HG03025 (cell line): ENCODE results near the gene UTP4.
A peak's percentile ranks its signal among the peaks of the same experiment; 100 is the strongest.

ENCODE experiments used
- ATAC-seq: cut with Tn5 transposase; IDR thresholded peaks from one replicate; pipeline ENCODE4 v1.9.1; 2021; ENCODE audit warnings: mild to moderate bottlenecking, moderate library complexity; ENCODE audit not compliant: unreplicated experiment, low FRiP score

The UTP4 gene

DNA sequence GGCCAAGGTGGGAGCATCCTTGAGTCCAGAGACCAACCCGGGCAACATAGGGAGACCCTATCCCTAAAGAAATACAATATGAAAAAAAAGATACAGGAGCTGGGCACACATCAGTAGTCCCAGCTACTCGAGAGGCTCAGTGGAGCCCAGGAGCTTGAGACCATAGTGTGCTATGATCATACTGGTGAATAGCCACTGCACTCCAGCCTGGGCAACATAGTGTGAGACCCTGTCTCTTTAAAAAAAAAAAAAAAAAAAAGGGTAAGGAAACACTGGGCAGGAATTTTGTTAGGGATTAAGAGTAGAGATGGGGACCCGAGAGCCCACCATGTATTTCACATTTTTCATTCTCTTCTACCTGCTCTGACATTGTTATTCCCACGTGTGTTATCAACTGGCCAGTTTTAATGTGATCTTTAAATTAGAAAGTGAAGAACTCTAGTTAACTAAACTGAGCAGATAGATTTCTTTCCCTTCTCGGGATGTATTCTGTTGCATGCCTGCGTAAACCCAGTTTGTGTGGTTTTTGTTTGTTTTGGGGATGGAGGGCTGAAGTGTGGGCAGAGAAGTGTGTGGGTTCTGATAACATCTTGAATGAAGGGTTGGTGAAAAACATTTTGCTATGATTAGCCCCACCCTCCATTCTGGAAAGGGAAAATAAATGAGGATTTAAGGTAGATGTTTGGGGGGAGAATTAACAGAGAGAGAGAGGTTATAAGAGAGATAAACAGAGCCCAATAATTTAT is 37.3 kb downstream of the UTP4 start:
- no peak for ATAC-seq

DNA sequence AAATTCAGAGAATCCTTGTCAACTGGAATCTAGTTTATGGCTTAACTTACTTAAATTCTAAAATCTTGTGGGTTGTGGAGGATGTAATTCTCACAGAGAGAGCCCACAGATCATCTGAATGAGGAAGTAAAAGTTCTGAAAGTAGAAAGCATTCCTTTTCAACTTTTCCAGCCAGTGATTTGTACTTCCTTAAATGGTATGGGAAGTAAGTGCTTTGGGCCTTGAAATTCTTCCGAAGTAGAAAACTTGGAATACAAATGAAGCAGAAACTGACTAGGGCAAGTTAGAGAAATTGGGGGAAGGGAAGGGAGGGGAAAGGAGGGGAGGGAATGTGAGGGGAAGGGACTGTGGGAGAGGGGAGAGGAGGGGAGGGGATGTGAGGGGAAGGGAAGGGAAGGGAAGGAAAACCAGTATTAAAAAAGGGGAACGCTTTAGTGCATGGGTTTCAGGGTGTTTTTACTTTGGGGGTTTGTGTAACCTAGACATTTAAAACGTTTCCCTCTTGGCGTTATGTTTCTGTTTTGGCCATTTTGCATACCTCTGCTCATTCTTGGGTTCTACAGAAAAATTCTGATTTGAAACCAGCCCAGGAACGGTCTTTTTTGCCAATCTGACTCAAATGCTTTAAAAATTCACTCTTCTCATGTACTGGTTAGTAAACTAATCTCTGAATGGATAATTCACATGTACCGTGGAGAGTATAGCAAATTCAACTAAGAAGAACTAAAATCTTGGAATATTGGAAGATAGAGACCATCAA is 39.1 kb downstream of the UTP4 start:
- ATAC-seq, result no peak

DNA sequence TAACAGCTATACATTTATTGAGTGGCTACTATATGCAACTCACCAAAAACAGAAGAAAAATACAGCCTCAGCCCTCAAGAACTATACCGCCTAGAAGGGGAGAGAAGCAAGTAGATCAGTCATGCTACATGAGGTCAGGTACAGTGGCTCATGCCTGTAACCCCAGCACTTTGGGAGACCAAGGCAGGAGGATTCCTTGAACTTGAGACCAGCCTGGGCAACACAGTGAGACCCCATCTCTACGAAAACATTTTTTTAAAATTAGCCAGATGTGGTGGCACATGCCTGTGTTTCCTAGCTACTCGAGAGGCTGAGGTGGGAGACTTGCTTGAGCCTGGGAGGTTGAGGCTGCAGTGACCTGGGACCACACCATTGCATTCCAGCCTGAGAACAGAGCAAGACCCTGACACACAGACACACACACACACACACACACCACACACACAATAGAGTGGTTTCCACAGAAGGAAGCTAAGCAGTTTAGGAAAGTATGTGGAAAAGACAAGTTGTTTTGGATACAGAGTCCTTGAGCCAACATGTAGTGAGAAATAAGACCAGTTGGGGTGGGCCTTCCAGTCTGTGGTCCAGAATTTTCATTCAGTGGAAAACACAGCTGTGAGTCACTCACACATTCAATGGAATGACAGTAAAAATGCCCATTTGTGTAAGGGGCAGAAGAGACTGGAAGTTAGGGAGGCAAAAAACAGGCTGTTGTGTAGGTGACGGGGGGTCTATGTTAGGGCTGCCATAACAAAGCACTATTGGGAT is 43.8 kb downstream of the UTP4 start:
- no peak for ATAC-seq

DNA sequence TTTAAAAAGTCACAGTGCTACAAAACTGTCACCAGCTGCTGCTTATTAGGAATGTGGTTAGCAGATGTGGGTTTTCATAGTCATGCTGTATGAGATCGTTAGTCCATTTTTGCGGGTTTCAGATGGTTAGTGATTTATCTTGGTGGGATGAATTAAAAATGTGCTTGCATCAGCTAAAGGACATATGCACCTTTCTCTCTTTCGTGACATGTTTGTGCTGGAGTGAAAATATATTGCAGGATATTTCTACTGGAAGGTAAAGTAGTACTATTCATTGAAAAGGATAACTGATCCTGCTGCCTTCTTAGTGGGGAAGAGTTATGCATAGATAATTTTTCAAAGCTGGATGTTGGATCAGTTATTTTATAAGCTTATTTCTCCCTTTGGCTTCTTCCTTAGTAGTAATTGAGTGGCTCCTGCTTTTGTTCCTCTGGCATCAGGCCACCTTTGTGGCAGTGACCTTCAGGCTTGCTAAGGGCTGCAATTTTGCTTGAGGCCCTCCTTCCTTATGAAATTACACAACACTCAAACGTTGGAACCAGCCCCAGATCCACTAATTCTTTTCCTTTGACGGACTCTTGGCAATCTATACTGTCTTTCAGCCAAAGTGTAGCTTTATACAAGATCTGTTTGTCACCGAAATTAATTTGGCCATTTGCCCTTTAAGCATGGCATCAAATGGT is 47.0 kb downstream of the UTP4 start:
- no peak for ATAC-seq

DNA sequence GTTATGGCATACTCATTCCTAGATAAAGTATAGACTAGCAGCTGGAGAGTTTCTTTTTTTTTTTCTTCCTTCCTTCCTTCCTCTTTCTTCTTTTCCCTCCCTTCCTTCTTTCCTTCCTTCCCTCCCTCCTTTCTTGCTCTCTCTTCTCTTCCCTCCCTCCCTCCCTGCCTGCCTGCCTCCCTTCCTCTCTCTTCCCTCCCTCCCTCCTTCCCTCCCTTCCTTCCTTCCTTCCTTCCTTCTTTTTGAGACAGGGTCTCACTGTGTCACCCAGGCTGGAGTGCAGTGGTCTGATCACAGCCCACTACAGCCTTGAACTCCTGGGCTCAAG is 47.5 kb downstream of the UTP4 start:
- ATAC-seq, result no peak

DNA sequence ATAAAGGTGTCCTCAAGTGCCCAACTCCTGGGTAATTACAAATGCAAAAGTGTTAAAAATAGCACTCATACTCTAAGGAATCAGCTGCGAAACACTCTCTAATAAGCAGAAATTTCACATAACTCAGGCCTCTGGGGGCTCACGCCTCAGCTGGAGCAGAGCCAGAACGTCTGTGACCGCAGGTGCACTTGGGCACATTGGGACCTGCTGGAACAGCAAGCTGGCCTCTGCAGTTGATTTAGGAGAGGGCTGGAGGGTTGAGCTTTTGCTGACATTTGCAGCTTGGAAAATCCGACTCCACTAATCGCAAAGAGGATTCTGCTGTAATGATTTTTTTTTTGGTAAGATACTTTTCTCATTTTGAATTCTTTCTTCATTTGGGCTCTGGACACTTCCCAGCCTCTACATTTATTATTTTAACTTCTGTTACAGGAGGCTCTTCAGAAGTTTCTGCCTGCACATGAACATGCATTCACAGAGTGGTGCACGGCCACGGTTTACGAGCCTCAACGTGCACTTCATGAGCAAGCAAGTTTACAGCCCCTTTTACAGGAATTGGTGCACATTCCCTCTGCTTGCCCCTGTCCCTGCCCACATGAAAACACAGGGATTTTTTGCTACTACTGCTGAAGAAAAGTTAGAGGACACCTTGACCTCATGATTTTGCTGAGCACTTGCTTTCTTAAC is 50.4 kb downstream of the UTP4 start:
- no peak for ATAC-seq

DNA sequence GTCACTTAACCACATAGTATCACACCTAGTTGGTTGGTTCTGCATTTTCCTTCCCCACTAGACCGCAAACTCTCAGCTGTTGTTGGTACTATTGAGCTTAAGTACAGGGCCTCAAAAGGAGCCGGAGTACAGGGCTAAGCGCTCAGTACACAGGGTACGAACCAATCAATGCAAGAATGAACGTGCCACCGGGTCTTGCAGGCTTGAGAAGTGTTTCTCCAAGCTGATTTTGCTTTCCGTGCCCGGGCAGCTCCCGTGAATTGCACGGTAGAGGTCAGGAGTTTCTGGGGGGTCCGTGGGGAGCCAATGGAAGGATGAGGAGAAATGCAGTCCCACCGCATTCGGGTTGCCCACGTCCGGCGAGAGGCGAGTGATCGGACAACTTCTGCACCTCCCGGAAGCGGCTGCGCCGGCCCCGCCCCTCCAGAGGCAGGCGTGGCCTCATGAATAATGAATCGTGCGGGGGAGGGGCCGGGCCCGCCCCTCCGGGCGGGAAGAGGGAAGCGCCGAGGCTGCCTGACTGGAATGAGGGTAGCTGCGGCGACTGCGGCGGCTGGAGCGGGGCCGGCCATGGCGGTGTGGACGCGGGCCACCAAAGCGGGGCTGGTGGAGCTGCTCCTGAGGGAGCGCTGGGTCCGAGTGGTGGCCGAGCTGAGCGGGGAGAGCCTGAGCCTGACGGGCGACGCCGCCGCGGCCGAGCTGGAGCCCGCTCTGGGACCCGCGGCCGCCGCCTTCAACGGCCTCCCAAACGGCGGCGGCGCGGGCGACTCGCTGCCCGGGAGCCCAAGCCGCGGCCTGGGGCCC is 54.4 kb downstream of the UTP4 start, which contains the start of gene SNTB2:
Gene SNTB2 (plus strand): TSS at position 523 of the 804 bp plus-strand sequence. CDS start 3 bp downstream, at position 526.
- ATAC-seq, result peak; percentile 78

DNA sequence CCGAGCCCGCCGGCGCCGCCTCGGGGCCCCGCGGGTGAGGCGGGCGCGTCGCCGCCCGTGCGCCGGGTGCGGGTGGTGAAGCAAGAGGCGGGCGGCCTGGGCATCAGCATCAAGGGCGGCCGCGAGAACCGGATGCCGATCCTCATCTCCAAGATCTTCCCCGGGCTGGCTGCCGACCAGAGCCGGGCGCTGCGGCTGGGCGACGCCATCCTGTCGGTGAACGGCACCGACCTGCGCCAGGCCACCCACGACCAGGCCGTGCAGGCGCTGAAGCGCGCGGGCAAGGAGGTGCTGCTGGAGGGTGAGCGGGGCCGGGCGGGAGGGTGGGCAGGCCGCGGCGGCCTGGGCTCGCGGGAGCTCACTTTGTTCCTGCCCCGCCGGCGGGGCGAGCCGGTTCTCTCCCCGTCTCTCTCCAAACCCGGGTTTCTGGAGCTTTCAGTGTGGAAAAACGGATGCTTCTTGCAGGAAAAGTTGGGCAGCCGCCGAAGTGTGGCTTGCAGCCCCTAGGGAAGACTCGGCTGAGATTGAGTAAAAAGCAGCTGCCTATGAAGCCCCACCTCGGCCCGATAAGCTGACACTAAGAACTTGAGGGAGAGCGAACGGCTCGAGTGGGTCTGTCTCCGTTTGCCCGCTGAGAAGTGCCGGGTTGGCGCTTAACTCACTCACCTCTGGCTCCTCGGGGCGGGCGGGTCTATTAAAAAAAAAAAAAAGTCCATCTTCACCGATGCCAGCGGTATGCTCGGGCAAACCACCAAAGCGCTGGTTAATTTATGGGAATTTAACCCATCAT is 55.2 kb downstream of the UTP4 start:
- peak; percentile 38 for ATAC-seq

DNA sequence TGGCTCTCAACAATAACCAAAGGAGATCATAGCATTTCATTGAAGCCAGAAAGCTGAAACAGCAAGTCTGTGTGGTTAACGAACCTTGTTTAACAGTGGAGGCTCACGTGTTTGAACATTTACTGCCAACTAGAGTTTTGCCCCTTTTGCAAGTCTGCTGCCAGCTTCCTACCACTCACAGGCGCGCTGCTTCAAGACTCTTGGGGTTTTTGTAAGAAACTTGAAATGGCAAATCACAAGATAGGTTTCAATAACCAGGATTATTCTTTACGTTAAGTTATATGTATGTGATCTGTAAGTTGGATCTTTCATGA is 55.7 kb downstream of the UTP4 start:
- no peak for ATAC-seq

DNA sequence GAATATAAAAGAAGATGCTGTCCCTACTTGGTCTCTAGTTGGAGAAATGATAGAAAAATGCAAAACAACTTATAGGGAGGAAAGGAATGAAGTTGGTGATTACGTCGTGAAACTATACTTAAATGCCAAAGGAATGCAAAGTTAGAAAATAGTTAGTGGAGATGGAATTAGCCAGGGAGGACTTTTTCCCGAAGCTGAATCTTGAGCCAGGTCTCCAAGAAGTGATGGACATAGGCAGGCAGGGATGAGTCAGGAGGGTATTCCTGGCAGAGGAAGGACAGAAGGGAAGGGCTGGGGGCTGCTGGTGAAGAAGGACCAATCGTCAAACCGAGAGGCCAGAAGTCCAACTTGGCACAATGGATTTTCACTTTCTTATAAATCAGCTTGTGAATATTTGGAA is 56.3 kb downstream of the UTP4 start:
- ATAC-seq, result no peak

DNA sequence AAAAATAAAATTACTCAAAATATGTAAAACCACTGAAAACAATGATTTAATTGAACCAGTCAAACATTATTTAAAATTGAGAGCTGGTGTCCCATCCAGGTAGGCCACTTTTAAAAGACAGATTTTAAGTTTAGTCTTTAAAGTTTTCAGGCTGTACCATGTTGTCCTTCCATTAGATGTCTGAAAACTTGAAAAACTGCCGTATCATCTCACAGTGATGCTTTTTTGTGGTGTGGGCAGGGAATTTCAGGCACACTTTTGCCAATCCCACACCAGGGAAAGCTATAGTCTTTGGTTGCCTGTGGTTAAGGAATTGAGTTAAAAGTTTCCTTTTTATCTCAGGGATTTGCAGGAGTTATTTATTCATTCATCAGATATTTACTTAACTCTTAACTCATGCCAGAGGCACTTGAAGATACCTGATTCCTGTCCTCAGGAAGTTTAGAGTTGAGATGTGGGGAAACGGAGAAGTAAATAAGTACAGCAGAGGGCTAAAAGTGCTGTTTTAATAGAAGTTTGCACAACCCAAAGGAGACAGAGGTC is 57.7 kb downstream of the UTP4 start:
- no peak for ATAC-seq

DNA sequence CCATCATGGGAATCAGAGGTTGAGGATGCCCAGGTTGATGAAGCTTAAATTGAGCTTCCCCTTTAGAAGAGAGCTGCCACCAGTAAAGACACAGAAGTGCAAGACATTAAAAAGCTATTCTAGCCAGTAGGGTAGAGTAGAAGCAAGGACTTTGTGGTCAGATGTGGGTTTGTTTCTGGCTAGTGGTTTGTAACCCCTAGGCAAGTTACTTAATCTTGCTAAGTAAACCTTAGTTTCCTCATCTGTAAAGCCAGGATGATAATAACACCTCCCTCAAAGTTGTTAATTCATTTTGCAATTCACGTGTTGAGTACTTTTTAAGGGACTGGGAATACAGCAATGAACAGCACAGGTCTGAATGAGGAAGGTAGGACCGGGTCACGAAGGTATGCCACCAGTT is 58.1 kb downstream of the UTP4 start:
- ATAC-seq, result no peak

DNA sequence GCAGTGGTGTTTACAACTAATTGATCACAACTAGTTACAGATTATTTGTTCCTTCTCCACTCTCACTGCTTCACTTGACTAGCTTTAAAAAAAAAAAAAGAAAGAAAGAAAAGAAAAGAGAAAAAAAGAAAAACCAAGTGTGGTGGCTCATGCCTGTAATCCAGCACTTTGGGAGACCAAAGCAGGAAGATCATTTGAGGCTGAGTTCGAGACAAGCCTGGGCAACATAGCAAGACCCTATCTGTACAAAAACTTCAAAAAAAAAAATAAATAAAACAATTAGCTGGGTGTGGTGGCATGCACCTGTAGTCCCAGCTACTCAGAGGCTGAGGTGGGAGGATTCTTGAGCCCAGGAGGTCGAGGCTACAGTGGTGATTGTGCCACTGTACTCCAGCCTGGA is 58.7 kb downstream of the UTP4 start:
- no peak for ATAC-seq

DNA sequence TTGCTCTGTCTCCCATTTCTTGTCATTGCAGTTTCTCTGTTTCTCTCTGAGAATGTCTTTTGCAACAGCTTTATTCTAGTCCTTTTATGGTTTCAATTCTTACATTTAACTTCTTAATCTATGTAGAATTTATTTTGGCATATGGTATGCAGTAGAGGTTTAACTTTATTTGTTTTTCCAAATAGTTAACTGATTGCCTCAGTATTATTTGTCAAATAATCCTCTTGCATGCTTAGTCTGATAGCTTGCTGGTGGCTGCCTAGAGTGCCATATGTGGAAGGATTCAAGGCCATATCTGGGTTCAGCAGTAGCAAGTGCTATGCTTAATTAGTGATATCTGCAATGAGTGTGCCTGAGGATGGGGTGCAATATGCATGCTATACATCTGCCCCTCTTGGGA is 61.4 kb downstream of the UTP4 start:
- ATAC-seq, result no peak

DNA sequence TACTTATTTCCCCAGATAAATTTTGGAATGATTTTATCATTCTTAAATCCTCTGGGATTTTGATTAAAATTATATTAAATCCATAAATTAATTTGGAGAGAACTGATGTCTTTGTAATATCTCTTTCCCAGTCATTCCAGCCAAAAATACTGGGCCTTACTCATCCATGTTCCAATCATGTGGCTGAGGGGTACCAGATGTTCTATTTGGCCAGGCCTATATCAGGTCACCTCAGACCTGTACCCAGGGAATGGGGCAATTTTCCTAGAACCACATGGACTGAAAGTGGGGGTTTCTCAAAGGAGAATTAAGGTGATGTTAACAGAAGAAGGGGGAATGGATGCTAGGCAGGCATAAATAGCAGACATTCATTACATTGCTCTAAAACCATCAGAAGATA is 62.0 kb downstream of the UTP4 start:
- ATAC-seq, result no peak

DNA sequence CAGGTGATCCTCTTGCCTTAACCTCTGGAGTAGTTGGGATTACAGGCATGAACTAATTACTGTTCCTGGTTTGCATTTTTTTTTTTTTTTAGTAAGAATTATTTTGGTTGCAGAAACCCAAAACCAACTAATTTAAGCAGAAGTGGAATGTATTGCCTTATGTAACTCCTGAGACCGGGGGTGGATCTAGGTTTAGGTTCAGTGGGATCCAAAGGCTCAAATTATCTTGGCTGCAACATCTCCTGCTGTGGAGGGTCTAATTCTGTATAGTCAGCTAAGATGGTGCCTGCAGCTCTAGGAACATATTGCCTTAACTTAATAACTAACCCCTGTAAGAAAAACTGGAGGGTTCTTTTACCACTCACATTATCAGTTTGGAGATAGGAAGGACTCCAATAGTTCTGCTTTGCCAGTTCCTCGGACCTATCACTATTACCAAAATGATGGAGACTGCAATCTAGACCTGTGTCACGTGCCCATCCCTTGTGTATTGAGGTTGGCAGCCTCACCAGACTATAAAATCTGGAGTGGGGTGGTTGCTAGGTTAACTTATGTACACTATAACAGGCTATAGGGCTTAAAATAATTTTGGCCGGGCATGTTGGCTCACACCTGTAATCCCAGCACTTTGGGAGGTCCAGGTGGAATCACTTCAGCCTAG is 63.0 kb downstream of the UTP4 start:
- no peak for ATAC-seq

DNA sequence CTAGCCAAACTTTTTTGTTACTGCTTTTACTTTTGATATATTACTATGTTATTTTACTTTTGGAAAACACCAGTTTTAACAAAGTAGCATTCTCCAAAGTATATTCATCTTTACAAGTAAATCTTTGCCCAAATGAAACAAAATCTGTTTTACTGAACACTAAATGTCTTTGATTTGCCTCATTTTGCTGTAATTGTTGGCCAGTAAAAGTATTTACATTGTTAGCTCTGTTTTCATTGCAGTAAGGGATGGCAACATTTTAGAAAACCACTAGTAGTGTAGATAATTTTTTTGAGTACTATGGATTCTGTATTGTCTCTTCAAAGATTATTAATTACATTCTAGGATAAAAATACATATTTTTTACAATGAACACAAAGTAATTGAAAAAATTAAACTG is 65.1 kb downstream of the UTP4 start:
- ATAC-seq, result no peak

DNA sequence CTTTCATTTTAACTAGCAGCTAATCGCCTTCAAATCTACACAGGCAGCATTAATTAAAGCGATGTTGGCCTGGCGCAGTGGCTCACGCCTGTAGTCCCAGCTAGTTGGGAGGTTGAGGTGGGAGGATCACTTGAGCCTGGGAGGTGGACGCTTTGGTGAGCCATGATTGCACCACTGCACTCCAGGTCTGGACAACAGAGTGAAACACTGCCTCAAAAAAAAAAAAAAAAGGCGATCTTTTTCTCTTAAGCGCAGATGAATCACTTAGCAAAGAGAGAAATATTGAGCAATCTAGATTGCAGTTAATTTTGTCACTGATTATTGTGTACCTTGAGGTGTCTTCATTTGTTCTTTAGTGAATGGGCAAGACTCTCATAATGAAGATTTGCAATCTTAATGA is 66.9 kb downstream of the UTP4 start:
- ATAC-seq, result no peak
